Vagina (tissue), 2 donors: Measurements from ENCODE around the gene VPS37C. TPM values are rescaled to one million over a fixed set of nuclear protein-coding genes. Genes with fewer than 3 reads are reported as not detected.
"Not testable (repeated sequence)": the region's sequence is repeated elsewhere in the genome, so short reads cannot be mapped to it uniquely, and the experiment has no call there.

Source experiments
- DNase-seq, 2 donors: peaks; one replicate each; pipeline ENCODE4 v3.0.0-alpha.2; 2017; ENCODE audit errors: extremely low spot score in 2 of 2
- H3K27ac ChIP-seq: fragments of 200-600 bp; sonication (generic); one replicate; pipeline ENCODE4 v1.5.1; 2019
- H3K27me3 ChIP-seq: fragments of 200-600 bp; sonication (generic); one replicate; pipeline ENCODE4 v1.5.1; 2019
- H3K36me3 ChIP-seq, 2 donors: fragments of 200-600 bp; sonication (generic); one replicate each; pipeline ENCODE4 v1.5.1; 2017 to 2019
- H3K4me1 ChIP-seq: fragments of 200-600 bp; sonication (generic); one replicate; pipeline ENCODE4 v1.5.1; 2019
- H3K4me3 ChIP-seq, 2 donors: fragments of 200-600 bp; sonication (generic); 1 replicate in 1 of 2; 2 replicates in 1 of 2; pipeline ENCODE4 v1.5.1; 2016 to 2019
- H3K9me3 ChIP-seq: fragments of 200-600 bp; sonication (generic); one replicate; pipeline ENCODE4 v1.5.1; 2019
- POLR2A ChIP-seq, 2 donors: fragments of 450-650 bp; IDR thresholded peaks; one replicate each; pipeline ENCODE4 v1.6.1; 2017; ENCODE audit warnings: antibody characterized with exemption in 2 of 2, mild to moderate bottlenecking in 2 of 2, moderate library complexity in 2 of 2
- POLR2AphosphoS5 ChIP-seq, 2 donors: sonication (generic); formaldehyde crosslinking; IDR thresholded peaks; one replicate each; pipeline ENCODE4 v1.9.0; 2017; ENCODE audit warnings: antibody characterized with exemption in 2 of 2, mild to moderate bottlenecking in 2 of 2, low read depth in 1 of 2; ENCODE audit not compliant: insufficient read depth in 1 of 2
- intact Hi-C: fragments of 100-400 bp; cut with DNase I; formaldehyde crosslinking; loops from one replicate; pipeline ENCODE4 v1.15.1; 2023
- total RNA-seq: library from RNA; depleted of rRNA; stranded (reverse); fragments of >200 nt; gene quantifications from one replicate; pipeline ENCODE4 v1.2.3, GENCODE V29; 2016
- TF ChIP-seq, protein P1 (sequence below), 3 experiments: fragments of 450-650 bp in 2 of 3; fragments of 200-600 bp in 1 of 3; sonication (generic) in 1 of 3; IDR thresholded peaks; one replicate each; pipeline ENCODE4 v1.5.1; 2017 to 2019; ENCODE audit warnings: antibody characterized with exemption in 3 of 3, mild to moderate bottlenecking in 2 of 3, moderate library complexity in 2 of 3

The VPS37C gene
- 15.7 TPM for total RNA-seq

DNA sequence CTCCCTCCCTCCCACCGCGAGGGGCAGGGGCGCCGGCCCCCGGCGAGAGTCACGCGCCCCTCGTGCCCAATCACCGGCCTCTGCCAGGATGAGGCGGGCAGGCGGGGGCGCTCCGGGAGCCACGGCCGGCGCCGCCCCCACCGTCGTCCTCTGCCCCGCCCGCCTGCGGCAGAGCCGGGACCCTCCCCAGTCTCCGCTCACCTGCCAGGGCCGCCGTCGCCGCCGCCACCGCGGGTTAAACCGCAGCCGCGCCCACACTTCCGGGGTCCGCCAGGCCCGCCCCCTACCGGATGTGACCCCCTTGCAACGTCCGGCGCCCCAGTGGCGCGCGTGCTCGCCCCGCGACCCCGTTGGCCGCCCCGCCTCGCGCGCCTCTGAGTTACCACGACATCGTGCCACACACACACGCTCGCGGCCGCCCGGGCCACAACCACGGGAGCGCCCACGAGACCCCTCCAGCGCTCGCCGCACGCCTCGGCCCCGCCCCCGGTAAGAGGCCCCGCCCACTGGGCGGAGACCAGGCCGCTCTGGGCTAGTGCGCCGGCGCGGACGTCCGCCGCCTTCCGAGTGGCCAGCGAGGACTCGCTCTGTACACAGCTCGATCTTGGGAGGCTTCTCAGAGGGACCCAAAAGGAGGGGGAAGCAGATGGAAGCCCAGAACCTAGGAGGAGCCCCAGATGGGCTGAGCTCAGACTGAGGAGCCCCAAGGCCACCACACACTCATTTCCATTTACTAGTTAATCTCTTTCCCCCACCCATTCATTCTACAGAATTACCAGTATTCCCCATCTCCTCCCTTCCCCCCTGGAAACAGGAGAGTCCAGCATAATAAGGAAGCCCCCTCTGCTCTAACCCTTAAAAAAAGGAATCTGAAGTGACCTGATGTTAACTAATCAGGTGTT, at the start of gene VPS37C:
TSS of gene VPS37C (minus strand) at position 237 of the 902 bp plus-strand sequence. CDS start 22,597 bp downstream, outside the sequence.
- intact Hi-C loops, result no loop called here
- peak within 1 kb of the TSS; percentile 98 for H3K27ac ChIP-seq
- H3K36me3 ChIP-seq, result no peaks in the 10 kb centered on the region
- no peaks in the 10 kb centered on the region for H3K9me3 ChIP-seq
- H3K4me3 ChIP-seq, result peak within 1 kb of the TSS; percentile 71 to 85
- TF ChIP-seq, protein P1, sequence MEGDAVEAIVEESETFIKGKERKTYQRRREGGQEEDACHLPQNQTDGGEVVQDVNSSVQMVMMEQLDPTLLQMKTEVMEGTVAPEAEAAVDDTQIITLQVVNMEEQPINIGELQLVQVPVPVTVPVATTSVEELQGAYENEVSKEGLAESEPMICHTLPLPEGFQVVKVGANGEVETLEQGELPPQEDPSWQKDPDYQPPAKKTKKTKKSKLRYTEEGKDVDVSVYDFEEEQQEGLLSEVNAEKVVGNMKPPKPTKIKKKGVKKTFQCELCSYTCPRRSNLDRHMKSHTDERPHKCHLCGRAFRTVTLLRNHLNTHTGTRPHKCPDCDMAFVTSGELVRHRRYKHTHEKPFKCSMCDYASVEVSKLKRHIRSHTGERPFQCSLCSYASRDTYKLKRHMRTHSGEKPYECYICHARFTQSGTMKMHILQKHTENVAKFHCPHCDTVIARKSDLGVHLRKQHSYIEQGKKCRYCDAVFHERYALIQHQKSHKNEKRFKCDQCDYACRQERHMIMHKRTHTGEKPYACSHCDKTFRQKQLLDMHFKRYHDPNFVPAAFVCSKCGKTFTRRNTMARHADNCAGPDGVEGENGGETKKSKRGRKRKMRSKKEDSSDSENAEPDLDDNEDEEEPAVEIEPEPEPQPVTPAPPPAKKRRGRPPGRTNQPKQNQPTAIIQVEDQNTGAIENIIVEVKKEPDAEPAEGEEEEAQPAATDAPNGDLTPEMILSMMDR (IDR thresholded peaks at IDR 0.05), result peak in 2 of 3 experiments; percentile 6 to 27
- TF ChIP-seq POLR2A (IDR thresholded peaks at IDR 0.05) (peak in 1 of 2 donors; percentile 26), POLR2AphosphoS5 (IDR thresholded peaks at IDR 0.05; ENCODE audit: insufficient read depth in 1 of 2, low read depth in 1 of 2) (peak; percentile 29 to 33)
- no peaks in the 10 kb centered on the region for H3K27me3 ChIP-seq
- peaks cover 45% of the 10 kb centered on the region for H3K4me1 ChIP-seq
- DNase-seq, result peak in 1 of 2 donors; percentile 92

DNA sequence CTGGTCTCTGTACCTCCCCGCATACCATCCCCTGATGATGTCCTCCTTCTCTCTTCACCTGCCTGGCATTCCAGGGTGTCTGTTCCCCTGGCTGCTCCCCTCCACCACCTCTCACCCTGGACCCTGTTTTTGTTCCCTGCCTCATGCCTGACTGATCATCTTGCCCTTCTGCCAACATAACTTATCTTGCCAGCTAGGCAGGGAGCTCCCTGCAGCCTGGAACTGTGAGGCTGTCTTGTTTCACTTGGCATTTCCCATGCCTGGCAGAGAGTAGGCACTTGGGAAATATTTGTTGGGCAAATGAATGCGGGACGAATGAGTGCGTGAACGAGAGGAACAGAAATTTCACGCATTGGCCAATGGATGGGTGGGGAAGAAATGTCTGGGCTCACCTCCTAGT, 49.4 kb upstream of the VPS37C start:
- H3K27ac ChIP-seq, H3K36me3 ChIP-seq, intact Hi-C loops, H3K27me3 ChIP-seq, H3K4me1 ChIP-seq, H3K4me3 ChIP-seq, DNase-seq, H3K9me3 ChIP-seq: not testable (repeated sequence)

DNA sequence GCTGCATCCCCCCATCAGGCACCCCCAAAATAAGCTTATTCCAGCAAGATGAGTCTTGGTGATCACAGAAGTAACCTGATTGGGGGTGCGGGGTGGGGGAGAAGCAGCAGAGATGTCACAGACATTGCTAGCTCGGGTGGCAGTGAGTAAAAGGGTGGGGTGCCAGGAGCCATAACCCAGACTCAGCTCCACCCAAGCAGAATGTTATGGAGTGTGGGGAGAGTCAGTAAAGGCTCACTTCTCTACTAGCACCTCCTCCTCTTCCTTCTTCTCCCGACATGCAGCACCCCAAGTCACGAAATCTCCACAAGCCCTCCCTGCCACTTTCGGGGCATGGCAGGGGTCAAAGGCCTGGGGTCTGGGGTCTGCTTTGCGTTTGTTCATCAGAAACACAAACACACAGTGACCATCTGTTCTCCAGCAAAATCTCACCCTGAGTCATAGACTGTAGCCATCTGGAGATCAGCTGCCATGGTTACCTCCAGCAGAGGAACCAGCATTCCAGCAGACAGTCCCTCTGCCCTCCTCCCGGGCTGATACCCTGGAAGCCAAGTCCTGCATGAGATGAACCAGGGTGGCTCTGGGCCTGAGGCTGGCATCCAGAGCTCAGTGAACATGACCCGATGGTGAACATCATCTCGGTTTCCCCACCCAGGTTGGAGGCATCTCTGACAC, 46.5 kb upstream of the VPS37C start:
- H3K27ac ChIP-seq, H3K9me3 ChIP-seq, H3K4me1 ChIP-seq, DNase-seq, H3K36me3 ChIP-seq, H3K27me3 ChIP-seq, H3K4me3 ChIP-seq, intact Hi-C loops: not testable (repeated sequence)

DNA sequence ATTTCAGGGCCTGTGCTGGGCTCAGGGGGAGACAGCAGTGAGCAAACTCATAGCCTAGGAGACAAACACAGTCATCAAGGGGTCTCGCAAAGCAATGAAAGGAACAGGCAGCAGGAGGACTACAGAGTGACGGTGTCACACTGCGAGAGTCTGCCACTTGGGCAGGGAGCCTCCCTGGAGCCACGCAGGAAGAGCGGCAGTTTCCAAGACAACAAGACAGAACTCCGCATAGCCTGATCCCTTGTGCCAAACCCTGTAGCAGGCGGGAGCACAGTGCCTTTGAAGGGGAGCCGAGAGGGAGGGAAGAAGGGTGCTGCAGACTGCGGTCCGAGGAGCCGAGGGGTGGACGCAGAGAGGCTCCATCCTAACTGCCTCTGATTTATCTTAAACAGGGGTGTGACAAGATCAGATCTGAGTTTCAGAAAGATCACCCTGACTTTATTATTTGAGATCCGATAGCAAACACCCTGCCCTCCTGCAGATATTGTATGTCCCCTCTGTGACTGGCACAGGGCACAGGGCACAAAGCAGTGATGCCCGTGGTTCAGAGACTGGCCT, 43.4 kb upstream of the VPS37C start:
- H3K27ac ChIP-seq, intact Hi-C loops, H3K36me3 ChIP-seq: not testable (repeated sequence)

DNA sequence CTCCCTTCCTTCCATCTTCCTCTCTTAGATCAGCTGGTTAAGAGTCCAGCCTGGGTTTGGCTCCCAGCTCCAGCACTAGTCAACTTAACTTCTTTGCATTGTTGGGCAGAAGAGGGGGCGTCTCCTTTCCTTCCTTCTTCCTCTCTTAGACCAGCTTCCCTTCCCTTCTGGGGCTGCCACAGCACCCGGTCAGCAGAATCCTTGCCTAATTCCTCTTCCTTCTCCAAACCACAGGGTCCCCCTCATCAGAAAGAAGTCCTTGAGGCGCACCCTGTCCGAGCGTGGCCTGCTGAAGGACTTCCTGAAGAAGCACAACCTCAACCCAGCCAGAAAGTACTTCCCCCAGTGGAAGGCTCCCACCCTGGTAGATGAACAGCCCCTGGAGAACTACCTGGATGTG, 42.6 kb upstream of the VPS37C start:
- H3K27me3 ChIP-seq, H3K4me1 ChIP-seq, intact Hi-C loops, DNase-seq, H3K36me3 ChIP-seq, H3K27ac ChIP-seq, H3K4me3 ChIP-seq, H3K9me3 ChIP-seq: not testable (repeated sequence)

More for the DNA sequence above, 43.4 kb upstream of the VPS37C start:
- not testable (repeated sequence) for H3K4me1 ChIP-seq, DNase-seq, H3K9me3 ChIP-seq, H3K27me3 ChIP-seq, H3K4me3 ChIP-seq

DNA sequence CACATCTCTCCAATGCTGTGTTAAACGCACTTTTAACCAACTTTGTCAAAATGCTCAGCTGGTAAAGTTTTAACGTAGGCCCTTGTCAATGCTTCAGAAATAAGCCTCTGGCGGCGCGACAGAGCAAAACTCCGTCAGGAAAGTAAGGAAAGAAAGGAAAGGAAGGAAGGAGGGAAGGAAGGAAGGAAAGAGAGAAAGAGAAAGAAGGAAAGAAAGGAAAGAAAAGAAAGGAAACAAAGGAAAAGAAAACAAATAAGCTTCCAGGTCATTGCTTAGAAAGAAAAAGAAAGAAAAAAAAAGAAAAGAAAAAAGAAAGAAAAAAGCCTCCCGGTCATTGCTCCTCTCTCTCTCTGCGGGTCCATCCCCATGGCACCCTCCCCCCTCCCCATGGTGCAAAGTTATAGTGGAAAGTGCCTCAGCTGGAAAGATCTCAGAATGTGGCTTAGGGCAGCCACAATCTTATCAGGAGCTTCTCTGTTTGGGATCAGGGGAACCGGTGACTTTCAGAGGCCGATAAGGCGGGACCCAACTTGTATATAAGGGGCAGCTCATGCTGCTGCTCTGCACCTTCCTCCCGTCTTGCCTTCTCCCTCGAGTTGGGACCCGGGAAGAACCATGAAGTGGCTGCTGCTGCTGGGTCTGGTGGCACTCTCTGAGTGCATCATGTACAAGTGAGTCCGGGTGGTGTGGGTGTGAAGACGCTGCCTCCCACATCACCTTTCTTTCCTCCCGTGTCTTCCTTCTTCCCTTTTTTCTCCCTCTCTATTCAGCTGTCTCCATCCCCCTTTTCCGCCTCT, 41.9 kb upstream of the VPS37C start, which contains the start of gene PGA3:
TSS of gene PGA3 (plus strand) at position 566 of the 797 bp plus-strand sequence. CDS start at position 616, 50 bp downstream.
- DNase-seq, H3K4me1 ChIP-seq, intact Hi-C loops, H3K36me3 ChIP-seq, H3K4me3 ChIP-seq, H3K9me3 ChIP-seq, H3K27ac ChIP-seq, H3K27me3 ChIP-seq: not testable (repeated sequence)

DNA sequence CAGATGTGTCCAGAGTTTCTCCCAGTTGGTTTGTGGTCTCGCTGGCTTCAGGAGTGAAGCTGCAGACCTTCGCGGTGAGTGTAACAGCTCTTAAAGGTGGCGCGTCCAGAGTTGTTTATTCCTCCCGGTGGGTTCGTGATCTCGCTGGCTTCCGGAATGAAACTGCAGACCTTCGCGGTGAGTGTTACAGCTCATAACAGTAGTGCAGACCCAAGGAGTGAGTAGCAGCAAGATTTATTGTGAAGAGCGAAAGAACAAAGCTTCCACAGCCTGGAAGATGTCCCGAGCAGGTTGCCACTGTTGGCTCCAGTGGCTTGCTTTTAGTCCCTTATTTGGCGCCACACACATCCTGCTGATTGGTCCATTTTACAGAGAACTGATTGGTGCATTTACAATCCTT, 40.2 kb upstream of the VPS37C start:
- Histone ChIP-seq H3K36me3 (no peaks in the 10 kb centered on the region), H3K4me3 (no peak overlapping the region)
- intact Hi-C loops, result no loop called here

More for the DNA sequence above, 40.2 kb upstream of the VPS37C start:
- no peak for DNase-seq
- no peaks in the 10 kb centered on the region for H3K4me1 ChIP-seq
- no peak overlapping the region for H3K27ac ChIP-seq
- H3K9me3 ChIP-seq, result peaks cover 4% of the 10 kb centered on the region
- no peak for TF ChIP-seq POLR2AphosphoS5 (IDR thresholded peaks at IDR 0.05; ENCODE audit: insufficient read depth in 1 of 2, low read depth in 1 of 2)
- TF ChIP-seq, protein P1 (IDR thresholded peaks at IDR 0.05), result no peak
- H3K27me3 ChIP-seq, result no peaks in the 10 kb centered on the region
